Endothelial cell (in vitro differentiated cells): ENCODE results near the gene KRTAP10-10. TPM values are rescaled to one million over a fixed set of nuclear protein-coding genes. Genes with fewer than 3 reads are reported as not detected.

Source experiments
- DNase-seq: peaks from one replicate; pipeline ENCODE4 v3.0.0; 2021; ENCODE audit warnings: low spot score
- H3K27ac Mint-ChIP-seq: one replicate; pipeline ENCODE4 v1.8.0; 2021; ENCODE audit warnings: mixed read lengths, inconsistent platforms; ENCODE audit not compliant: unreplicated experiment
- H3K27me3 Mint-ChIP-seq: one replicate; pipeline ENCODE4 v1.8.0; 2021; ENCODE audit warnings: mild to moderate bottlenecking, moderate library complexity, mixed read lengths, inconsistent platforms; ENCODE audit not compliant: unreplicated experiment
- H3K36me3 Mint-ChIP-seq: one replicate; pipeline ENCODE4 v1.8.0; 2021; ENCODE audit warnings: mild to moderate bottlenecking, low read depth, mixed read lengths, inconsistent platforms; ENCODE audit not compliant: unreplicated experiment
- H3K4me1 Mint-ChIP-seq: one replicate; pipeline ENCODE4 v1.8.0; 2021; ENCODE audit warnings: mild to moderate bottlenecking, mixed read lengths, inconsistent platforms; ENCODE audit not compliant: unreplicated experiment
- H3K4me3 Mint-ChIP-seq: one replicate; pipeline ENCODE4 v1.8.0; 2021; ENCODE audit warnings: mild to moderate bottlenecking, mixed read lengths, inconsistent platforms; ENCODE audit not compliant: unreplicated experiment
- H3K9me3 Mint-ChIP-seq: one replicate; pipeline ENCODE4 v1.8.0; 2021; ENCODE audit warnings: mixed read lengths, inconsistent platforms; ENCODE audit not compliant: unreplicated experiment
- total RNA-seq: library from RNA; stranded (reverse); fragmentation: NEBNext Ultra II Directional; extraction: Animal tissue kit (Norgen Biotek cat#: 25700); gene quantifications from one replicate; pipeline ENCODE4 v1.2.1, GENCODE V29; 2021; ENCODE audit not compliant: unreplicated experiment
- TF ChIP-seq, protein P1 (sequence below): fragments of 200-600 bp; sonication (generic); IDR thresholded peaks from one replicate; pipeline ENCODE4 v1.5.0; 2021; ENCODE audit warnings: antibody characterized with exemption; ENCODE audit not compliant: unreplicated experiment

Gene KRTAP10-10
- total RNA-seq, 1 donor from 2014 or later = not detected

DNA sequence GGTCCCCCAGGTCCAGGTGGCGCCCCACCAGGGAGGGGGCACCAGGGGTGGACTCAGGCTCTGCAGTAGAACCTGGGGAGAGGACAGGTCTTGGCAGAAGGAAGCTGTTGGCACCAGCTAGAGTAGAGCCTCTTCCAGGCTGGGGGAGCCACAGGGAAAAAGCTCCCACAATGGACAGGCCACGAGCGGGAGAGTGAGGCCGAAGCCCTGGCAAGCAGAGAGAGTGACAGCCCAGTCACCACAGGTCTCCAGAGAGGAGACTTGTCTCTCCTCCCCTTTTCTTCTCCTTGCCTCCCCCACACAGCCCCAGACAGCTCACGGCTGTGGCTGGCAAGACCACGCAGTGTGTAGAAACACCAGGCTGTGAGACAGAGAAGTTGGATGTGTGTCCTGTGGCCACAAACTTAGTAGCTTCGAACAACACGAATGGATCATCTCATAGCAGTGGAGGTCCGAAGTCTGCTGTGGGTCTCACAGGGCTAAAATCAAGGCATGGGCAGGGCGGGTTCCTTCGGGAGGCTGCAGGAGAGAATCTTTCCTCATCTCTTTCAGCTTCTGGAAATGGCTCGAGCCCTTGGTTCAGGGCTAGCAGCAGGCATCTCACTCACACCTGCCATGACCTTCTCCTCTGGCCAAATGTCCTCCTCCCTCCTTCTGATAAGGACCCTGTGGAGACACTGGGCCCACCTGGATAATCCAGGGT is 14.0 kb downstream of the KRTAP10-10 start:
- H3K4me3 Mint-ChIP-seq = no peak overlapping the region
- H3K4me1 Mint-ChIP-seq = no peaks in the 10 kb centered on the region
- no peaks in the 10 kb centered on the region for H3K9me3 Mint-ChIP-seq
- H3K36me3 Mint-ChIP-seq = no peaks in the 10 kb centered on the region
- no peak overlapping the region for H3K27ac Mint-ChIP-seq
- no peak for DNase-seq
- TF ChIP-seq, protein P1, sequence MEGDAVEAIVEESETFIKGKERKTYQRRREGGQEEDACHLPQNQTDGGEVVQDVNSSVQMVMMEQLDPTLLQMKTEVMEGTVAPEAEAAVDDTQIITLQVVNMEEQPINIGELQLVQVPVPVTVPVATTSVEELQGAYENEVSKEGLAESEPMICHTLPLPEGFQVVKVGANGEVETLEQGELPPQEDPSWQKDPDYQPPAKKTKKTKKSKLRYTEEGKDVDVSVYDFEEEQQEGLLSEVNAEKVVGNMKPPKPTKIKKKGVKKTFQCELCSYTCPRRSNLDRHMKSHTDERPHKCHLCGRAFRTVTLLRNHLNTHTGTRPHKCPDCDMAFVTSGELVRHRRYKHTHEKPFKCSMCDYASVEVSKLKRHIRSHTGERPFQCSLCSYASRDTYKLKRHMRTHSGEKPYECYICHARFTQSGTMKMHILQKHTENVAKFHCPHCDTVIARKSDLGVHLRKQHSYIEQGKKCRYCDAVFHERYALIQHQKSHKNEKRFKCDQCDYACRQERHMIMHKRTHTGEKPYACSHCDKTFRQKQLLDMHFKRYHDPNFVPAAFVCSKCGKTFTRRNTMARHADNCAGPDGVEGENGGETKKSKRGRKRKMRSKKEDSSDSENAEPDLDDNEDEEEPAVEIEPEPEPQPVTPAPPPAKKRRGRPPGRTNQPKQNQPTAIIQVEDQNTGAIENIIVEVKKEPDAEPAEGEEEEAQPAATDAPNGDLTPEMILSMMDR = no peak
- peaks cover 11% of the 10 kb centered on the region for H3K27me3 Mint-ChIP-seq

DNA sequence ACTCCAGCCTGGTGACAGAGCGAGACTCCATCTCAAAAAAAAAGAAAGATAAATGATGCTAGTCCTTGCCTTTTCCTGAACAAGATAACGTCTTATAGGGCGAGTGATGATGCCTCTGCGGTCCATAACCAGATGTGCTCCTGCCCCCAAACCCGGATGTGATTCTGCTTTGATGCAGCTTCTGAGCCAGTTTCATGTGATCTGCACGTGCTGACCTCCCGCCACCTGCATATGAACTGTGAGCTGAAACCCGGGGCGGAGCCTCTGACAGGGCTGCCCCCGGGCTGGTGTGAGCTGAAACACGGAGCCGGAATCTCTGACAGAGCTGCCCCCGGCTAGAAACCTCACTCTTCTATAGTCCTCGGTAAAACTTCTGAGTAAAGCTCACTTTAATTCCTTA is 16.0 kb downstream of the KRTAP10-10 start:
- Mint-ChIP-seq H3K27me3 (peaks cover 8% of the 10 kb centered on the region), H3K4me1 (no peaks in the 10 kb centered on the region), H3K36me3 (peaks cover 13% of the 10 kb centered on the region), H3K4me3 (no peak overlapping the region), H3K9me3 (no peaks in the 10 kb centered on the region), H3K27ac (no peak overlapping the region)
- DNase-seq = no peak
- TF ChIP-seq, protein P1 = no peak

DNA sequence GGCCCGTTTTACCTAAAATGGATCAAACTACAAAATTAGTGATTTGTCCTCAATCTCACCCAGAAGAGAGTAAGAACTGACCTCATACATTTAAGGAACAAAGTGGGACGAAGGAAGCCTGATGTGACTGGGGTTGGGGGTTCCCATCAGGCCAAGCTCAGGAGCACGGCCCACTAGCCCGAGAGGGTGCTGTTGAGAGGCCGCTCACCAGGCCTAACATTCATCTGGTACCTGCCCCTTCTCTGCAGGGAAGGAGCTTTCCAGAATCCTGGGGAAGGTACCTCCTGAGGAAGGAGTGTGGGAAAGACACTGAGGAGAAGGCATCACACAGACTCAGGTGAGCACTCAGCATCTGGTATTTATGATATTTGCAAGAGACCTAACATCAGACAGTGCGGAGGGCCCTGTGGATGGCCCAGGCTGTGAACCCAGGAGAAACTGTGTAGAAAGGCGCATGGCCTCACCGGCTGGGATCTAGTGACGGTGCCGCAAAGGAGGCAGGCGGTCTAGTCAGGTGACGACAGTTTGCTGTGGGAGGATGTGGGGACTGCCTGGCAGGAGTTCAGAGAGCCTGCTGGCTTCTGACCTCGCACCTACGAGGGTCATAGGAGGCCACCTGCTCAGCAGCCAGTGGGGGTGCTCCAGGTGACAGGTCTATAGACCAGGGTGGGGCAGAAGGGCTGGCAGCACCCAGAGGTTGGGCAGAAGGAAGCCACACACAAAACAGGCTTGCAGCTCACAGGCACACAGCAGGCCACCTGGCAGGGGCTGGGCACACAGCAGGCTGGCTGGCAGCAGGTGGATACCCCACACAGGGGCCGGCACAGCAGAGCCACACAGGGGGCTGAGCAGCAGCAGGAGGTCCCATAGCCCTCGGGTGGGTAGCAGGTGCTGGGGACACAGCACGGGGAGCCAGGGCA is 16.8 kb downstream of the KRTAP10-10 start:
- TF ChIP-seq, protein P1 = no peak
- Mint-ChIP-seq H3K9me3 (no peaks in the 10 kb centered on the region), H3K4me3 (no peak overlapping the region), H3K4me1 (peaks cover 3% of the 10 kb centered on the region), H3K36me3 (peaks cover 13% of the 10 kb centered on the region), H3K27me3 (peaks cover 8% of the 10 kb centered on the region), H3K27ac (no peak overlapping the region)
- no peak for DNase-seq

DNA sequence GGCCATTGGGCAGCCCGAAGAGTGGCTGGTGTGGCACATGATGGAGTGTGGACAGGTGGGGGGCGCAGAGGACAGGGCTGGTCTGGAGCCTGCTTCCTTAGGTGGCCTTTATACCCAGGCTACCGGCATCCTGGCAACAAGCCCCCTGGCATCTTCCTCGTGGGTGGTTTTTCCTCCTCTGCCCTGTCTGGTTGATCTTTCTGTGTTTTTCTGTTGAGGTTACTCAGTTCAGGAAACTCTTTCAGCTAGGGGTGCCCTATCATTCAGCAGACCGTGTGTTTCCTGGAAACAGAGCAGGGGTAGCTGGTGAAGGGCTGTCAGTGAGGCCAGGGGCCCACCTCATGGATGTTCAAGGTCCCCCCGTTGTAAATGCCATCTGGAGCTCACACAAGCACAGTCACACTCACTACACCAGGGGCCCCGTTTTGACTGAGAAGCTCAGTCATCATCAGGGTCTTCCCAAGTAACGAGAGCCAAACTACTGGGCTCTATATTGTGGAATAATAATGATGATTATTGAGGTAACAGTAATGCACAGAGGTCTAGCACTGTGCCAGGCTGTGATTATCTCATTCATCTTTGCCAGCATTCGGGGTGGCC is 17.5 kb downstream of the KRTAP10-10 start, which contains the start of gene KRTAP12-4:
KRTAP12-4 (minus strand) TSS at position 84 of the 600 bp plus-strand sequence; CDS start at position 39, 45 bp downstream.
- DNase-seq = no peak
- Mint-ChIP-seq H3K9me3 (no peaks in the 10 kb centered on the region), H3K4me3 (no peak within 1 kb of the TSS), H3K27me3 (peaks cover 8% of the 10 kb centered on the region), H3K36me3 (peaks cover 13% of the 10 kb centered on the region), H3K4me1 (peaks cover 7% of the 10 kb centered on the region), H3K27ac (no peak within 1 kb of the TSS)
- TF ChIP-seq, protein P1 = no peak
